ENCODE data around the gene GAPDH.
"Not testable (repeated sequence)": the region's sequence is repeated elsewhere in the genome, so short reads cannot be mapped to it uniquely, and the experiment has no call there.

The GAPDH gene

GRCh38 chr12:6563448-6564050 lies 29.2 kb downstream of the GAPDH start:
- DNase-seq (ENCODE audit: low read depth): no peak

- DNase-seq (ENCODE audit: low read depth): no peak
Measured at GRCh38 chr12:6567112-6567670, 32.9 kb downstream of the GAPDH start.

DNA sequence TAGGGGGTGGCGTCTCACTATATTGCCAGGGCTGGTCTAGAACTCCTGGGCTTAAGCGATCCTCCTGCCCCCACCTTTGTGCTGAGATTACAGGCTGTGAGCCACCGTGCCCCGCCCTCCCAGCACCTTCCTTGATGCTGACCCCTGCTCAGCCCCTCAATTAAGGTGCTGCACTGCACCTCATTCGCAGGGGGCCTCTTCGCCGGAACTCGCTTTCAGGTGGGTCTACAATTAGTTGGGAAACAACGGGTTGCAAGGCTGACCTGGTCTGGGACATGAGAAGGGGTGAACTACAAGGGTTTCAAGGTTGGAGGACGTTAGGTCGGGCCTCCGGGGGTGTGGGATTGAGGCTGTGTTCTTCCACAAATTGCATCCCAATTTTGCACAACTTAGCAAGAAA lies 35.0 kb downstream of the GAPDH start:
- no peak for DNase-seq (ENCODE audit: low read depth)

DNA sequence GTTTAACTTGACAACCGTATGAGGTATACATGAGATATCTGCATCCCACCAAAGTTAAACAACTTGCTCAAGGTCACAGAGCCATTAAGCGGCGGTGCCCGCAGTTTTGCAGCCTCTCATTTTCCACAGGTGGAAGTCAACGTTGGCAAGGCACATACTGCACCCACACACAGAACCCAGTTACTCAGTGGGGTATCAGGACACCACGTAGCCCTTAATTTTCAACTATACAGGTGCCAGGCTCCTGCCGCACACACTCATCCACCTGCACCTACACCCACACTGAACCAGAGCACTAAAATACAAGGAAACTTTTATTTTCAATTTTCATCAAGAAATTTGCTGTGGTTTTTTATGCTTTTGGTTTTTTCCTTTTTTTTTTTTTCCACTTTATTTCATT lies 35.5 kb downstream of the GAPDH start:
- DNase-seq (ENCODE audit: low read depth): no peak

GRCh38 chr12:6570264-6570887 lies 36.1 kb downstream of the GAPDH start:
- DNase-seq (ENCODE audit: low read depth): no peak

DNA sequence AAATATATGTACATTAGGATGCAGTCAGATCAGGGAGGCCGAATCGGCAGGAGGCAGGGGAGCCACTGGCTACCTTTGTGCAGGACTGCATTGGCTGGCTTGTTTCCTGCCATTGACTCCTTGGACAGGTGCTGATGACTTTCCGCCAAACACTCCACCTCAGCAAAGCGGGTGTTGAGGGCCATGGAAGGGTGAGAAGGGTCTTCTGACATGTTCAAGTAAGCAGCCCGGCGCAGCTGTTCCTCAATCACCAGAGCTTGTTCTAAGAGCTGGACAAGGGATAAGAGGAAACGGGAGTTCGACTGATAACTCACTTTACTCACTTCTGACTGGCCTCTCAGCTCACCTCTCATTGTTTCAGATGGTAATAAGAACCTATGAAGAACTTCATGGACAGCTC lies 38.7 kb downstream of the GAPDH start:
- no peak for DNase-seq (ENCODE audit: low read depth)

- DNase-seq (ENCODE audit: low read depth): no peak
Measured at GRCh38 chr12:6574576-6575295, 40.4 kb downstream of the GAPDH start.

GRCh38 chr12:6575648-6576047 lies 41.3 kb downstream of the GAPDH start:
- no peak for DNase-seq (ENCODE audit: low read depth)

DNA sequence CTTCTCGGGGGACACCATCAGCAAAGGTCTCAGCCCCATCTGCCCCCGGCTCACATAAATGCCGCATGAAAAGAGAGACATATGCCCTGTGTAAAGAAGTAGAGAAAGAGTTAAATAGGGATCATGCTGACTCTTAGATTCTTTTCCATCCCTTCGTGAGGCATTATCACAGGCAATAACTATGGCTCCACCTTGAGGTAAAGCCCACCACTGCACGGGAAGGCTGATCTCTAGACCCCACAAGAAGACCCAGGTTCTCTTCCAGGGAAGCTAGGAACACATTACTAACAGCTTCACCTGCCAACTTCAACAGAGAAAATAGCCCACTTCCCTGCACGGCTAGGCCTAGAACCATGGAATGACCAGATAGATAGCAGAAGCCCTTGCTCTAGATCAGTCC lies 47.9 kb downstream of the GAPDH start:
- DNase-seq (ENCODE audit: low read depth): no peak

- no peak for DNase-seq (ENCODE audit: low read depth)
Measured at GRCh38 chr12:6582959-6583358, 48.6 kb downstream of the GAPDH start.

DNA sequence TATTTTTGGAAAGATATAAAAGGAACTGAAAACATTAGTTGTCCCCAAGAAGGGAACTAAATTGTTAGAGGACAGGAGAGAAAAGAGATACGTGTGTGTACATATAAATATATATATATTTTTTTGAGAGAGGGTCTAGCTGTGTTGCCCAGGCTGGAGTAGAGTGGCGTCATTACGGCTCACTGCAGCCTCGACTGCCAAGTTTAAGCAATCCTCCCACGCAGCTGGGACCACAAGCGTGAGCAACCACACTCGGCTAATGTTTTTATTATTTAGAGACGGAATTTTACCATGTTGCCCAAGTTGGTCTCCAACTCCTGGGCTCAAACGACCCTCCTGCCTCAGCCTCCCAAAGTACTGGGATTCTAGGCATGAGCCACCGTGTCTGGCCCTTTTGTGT lies 50.0 kb downstream of the GAPDH start:
- no peak for DNase-seq (ENCODE audit: low read depth)

- DNase-seq (ENCODE audit: low read depth): not testable (repeated sequence)
Measured at GRCh38 chr12:6586569-6586968, 52.3 kb downstream of the GAPDH start.
